K562 (cell line): ENCODE data around the gene PIGL. TPM values are rescaled to one million over a fixed set of nuclear protein-coding genes. Genes with fewer than 3 reads are reported as not detected.
A peak's percentile ranks its signal among the peaks of the same experiment; 100 is the strongest.

Experiments used
- HDAC8 ChIP-seq: fragments of 450-650 bp; IDR thresholded peaks from 2 replicates; pipeline ENCODE4 v1.6.1; 2016; ENCODE audit warnings: mild to moderate bottlenecking, missing genetic modification characterization, moderate library complexity, missing compliant biosample characterization
- ID3 ChIP-seq, 2 experiments: fragments of 250-450 bp in 1 of 2; fragments of 450-650 bp in 1 of 2; sonication (Bioruptor Pico) in 1 of 2; IDR thresholded peaks; 2 replicates each; pipeline versions ENCODE4 v1.6.1 to v1.8.0; 2016 to 2021; ENCODE audit warnings: mild to moderate bottlenecking in 2 of 2, moderate library complexity in 2 of 2, missing compliant biosample characterization in 1 of 2, missing genetic modification characterization in 1 of 2
- MEF2D ChIP-seq: conservative IDR thresholded peaks from 2 replicates; pipeline ENCODE4 v1.6.1; 2016; ENCODE audit warnings: low read depth, missing genetic modification characterization, missing compliant biosample characterization
- MYC ChIP-seq, 2 experiments: fragments of 250-450 bp in 1 of 2; sonication (Bioruptor Pico) in 1 of 2; IDR thresholded peaks; 2 replicates each; pipeline versions ENCODE4 v1.5.1 to v1.6.1; 2012 to 2021; ENCODE audit warnings: low read depth in 2 of 2, borderline replicate concordance in 1 of 2, improper control_type of control experiment in 1 of 2, low read length in 1 of 2, mild to moderate bottlenecking in 1 of 2, moderate library complexity in 1 of 2
- NCOA2 ChIP-seq, 2 experiments: fragments of 450-650 bp; IDR thresholded peaks; 2 replicates each; pipeline ENCODE4 v1.6.1; 2018; ENCODE audit warnings: mild to moderate bottlenecking in 2 of 2, moderate library complexity in 1 of 2; ENCODE audit not compliant: partially characterized antibody in 2 of 2
- PBX2 ChIP-seq, 2 experiments: IDR thresholded peaks in 1 of 2; conservative IDR thresholded peaks in 1 of 2; 2 replicates each; pipeline ENCODE4 v1.6.1; 2016; ENCODE audit warnings: low read depth in 2 of 2, mild to moderate bottlenecking in 1 of 2, missing compliant biosample characterization in 1 of 2, missing genetic modification characterization in 1 of 2, moderate library complexity in 1 of 2
- ZBTB43 ChIP-seq: sonication (generic); formaldehyde crosslinking; IDR thresholded peaks from 2 replicates; pipeline ENCODE4 v1.8.0; 2023; ENCODE audit warnings: mild to moderate bottlenecking, missing genetic modification reagents
- ZBTB7A ChIP-seq: IDR thresholded peaks from 2 replicates; pipeline ENCODE4 v1.6.1; 2011; ENCODE audit warnings: low read depth, mild to moderate bottlenecking, low read length, moderate library complexity, borderline replicate concordance; ENCODE audit not compliant: control insufficient read depth
- ZNF134 ChIP-seq: fragments of 250-450 bp; sonication (Bioruptor Pico); conservative IDR thresholded peaks from 2 replicates; pipeline ENCODE4 v1.4.0; 2020
- ZNF592 ChIP-seq: fragments of 450-650 bp; IDR thresholded peaks from 2 replicates; pipeline ENCODE4 v1.6.1; 2017; ENCODE audit warnings: antibody characterized with exemption, mild to moderate bottlenecking
- ZNF644 ChIP-seq: fragments of 200-800 bp; sonication (Bioruptor generic); IDR thresholded peaks from 2 replicates; pipeline ENCODE4 v1.6.1; 2016; ENCODE audit warnings: low read depth, missing genetic modification characterization, missing compliant biosample characterization
- polyA plus RNA-seq, 8 experiments: library from polyadenylated mRNA; depleted of rRNA in 4 of 8; stranded (reverse) in 5 of 8; unstranded in 3 of 8; fragments of >200 nt; fragmentation: Nextera tagmentation in 2 of 8; fragmentation: Illumina TruSeq in 1 of 8; extraction: Ambion mirVana in 2 of 8; extraction: Trizol in 1 of 8; gene quantifications; 2 replicates each; pipeline versions ENCODE4 v1.2.1 to v1.2.3, GENCODE V29; 2011 to 2014; ENCODE audit warnings: inconsistent platforms in 1 of 8, missing spikeins in 1 of 8
- total RNA-seq, 7 experiments: library from RNA; depleted of rRNA in 6 of 7; stranded (reverse); fragments of >200 nt in 6 of 7; fragmentation: Illumina TruSeq in 2 of 7; extraction: Trizol in 2 of 7; gene quantifications; 2 replicates each; pipeline versions ENCODE4 v1.2.1 to v1.2.3, GENCODE V29; 2011 to 2021; ENCODE audit warnings: low replicate concordance in 1 of 7

Gene PIGL
- total and polyA plus RNA-seq, 9 of the 15 experiments (the other 6 are each of a cell fraction or from before 2014, with no cell fraction given) = 19.9 to 55.3 (median 29.6) TPM

- TF ChIP-seq ZBTB7A (peak; percentile 39; the same call in 1 of the 2 replicates), ZNF592 (peak; percentile 94), NCOA2 (IDR thresholded peaks at IDR 0.05; ENCODE audit: partially characterized antibody in 2 of 2) (no peak), MYC (IDR thresholded peaks at IDR 0.05; ENCODE audit: low read depth, low read length) (no peak), MYC (CRISPR knock-in tag; IDR thresholded peaks at IDR 0.05; ENCODE audit: borderline replicate concordance, low read depth) (peak; percentile 65), HDAC8 (tag) (0 out of 2 replicates have a peak, but pooled peaks have one; percentile 61), PBX2 (CRISPR knock-in tag; IDR thresholded peaks at IDR 0.05; ENCODE audit: low read depth) (no peak), PBX2 (tag; conservative IDR thresholded peaks at IDR 0.05; ENCODE audit: low read depth) (peak; percentile 17; the same call in 1 of the 2 replicates), MEF2D (tag) (peak; percentile 59; the same call in 1 of the 2 replicates), ZNF644 (tag) (peak; percentile 55; the same call in 1 of the 2 replicates), ZBTB43 (CRISPR knock-in tag) (no peak), ID3 (CRISPR knock-in tag; IDR thresholded peaks at IDR 0.05) (no peak), ID3 (tag; IDR thresholded peaks at IDR 0.05) (peak; percentile 75; the same call in 1 of the 2 replicates), ZNF134 (CRISPR knock-in tag) (peak; percentile 40; the same call in 1 of the 2 replicates)
These were observed 27.0 kb downstream of the PIGL start (continued) for GRCh38 chr17:16243801-16244567.
